ENCODE measurements around the gene NDUFAF8.

Gene NDUFAF8

GRCh38 chr17:81273698-81274470, 34.8 kb downstream of the NDUFAF8 start:
- Histone ChIP-seq H3K36me3 (ENCODE audit: control insufficient read depth, low read length) (peaks cover 26% of the 10 kb centered on the region; the same call in 1 of the 2 replicates), H3K4me2 (ENCODE audit: low read length) (no peak overlapping the region), H3K9me3 (ENCODE audit: control insufficient read depth, insufficient read depth, low read length) (no peaks in the 10 kb centered on the region), H3F3A (ENCODE audit: control insufficient read depth, insufficient read depth) (0 out of 2 replicates have a peak, but pooled peaks cover 1% of the 10 kb centered on the region), H3K27ac (ENCODE audit: low read depth, low read length) (no peak overlapping the region), H3K4me3 (ENCODE audit: low read length) (no peak overlapping the region), H3K27me3 (ENCODE audit: control insufficient read depth, low read length) (no peaks in the 10 kb centered on the region), H3K4me1 (ENCODE audit: control insufficient read depth, low read length) (no peaks in the 10 kb centered on the region), H3K79me2 (ENCODE audit: control insufficient read depth, low read length) (no peaks in the 10 kb centered on the region), H3K9me2 (replicated peaks; ENCODE audit: control insufficient read depth, low read length) (no peaks in the 10 kb centered on the region), H4K20me1 (ENCODE audit: control insufficient read depth, insufficient read depth, low read depth, low read length) (no peaks in the 10 kb centered on the region)
- TF ChIP-seq EZH2phosphoT487 (IDR thresholded peaks at IDR 0.05; ENCODE audit: borderline replicate concordance, low read length), result no peak
- TF ChIP-seq, protein P1, sequence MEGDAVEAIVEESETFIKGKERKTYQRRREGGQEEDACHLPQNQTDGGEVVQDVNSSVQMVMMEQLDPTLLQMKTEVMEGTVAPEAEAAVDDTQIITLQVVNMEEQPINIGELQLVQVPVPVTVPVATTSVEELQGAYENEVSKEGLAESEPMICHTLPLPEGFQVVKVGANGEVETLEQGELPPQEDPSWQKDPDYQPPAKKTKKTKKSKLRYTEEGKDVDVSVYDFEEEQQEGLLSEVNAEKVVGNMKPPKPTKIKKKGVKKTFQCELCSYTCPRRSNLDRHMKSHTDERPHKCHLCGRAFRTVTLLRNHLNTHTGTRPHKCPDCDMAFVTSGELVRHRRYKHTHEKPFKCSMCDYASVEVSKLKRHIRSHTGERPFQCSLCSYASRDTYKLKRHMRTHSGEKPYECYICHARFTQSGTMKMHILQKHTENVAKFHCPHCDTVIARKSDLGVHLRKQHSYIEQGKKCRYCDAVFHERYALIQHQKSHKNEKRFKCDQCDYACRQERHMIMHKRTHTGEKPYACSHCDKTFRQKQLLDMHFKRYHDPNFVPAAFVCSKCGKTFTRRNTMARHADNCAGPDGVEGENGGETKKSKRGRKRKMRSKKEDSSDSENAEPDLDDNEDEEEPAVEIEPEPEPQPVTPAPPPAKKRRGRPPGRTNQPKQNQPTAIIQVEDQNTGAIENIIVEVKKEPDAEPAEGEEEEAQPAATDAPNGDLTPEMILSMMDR (IDR thresholded peaks at IDR 0.05; ENCODE audit: low read depth, low read length, poor library complexity, severe bottlenecking), result no peak

GRCh38 chr17:81274471-81274855, 35.3 kb downstream of the NDUFAF8 start:
- no peaks in the 10 kb centered on the region for H3K27me3 ChIP-seq (ENCODE audit: control insufficient read depth, low read length)
- H3K36me3 ChIP-seq (ENCODE audit: control insufficient read depth, low read length), result peaks cover 31% of the 10 kb centered on the region; the same call in 1 of the 2 replicates
- no peaks in the 10 kb centered on the region for H4K20me1 ChIP-seq (ENCODE audit: control insufficient read depth, insufficient read depth, low read depth, low read length)
- no peaks in the 10 kb centered on the region for H3K9me2 ChIP-seq (replicated peaks; ENCODE audit: control insufficient read depth, low read length)
- no peaks in the 10 kb centered on the region for H3K4me1 ChIP-seq (ENCODE audit: control insufficient read depth, low read length)
- no peak overlapping the region for H3K4me2 ChIP-seq (ENCODE audit: low read length)
- H3K27ac ChIP-seq (ENCODE audit: low read depth, low read length), result no peak overlapping the region
- H3K9me3 ChIP-seq (ENCODE audit: control insufficient read depth, insufficient read depth, low read length), result no peaks in the 10 kb centered on the region
- no peaks in the 10 kb centered on the region for H3K79me2 ChIP-seq (ENCODE audit: control insufficient read depth, low read length)
- no peak for TF ChIP-seq EZH2phosphoT487 (IDR thresholded peaks at IDR 0.05; ENCODE audit: borderline replicate concordance, low read length)
- TF ChIP-seq, protein P1 (IDR thresholded peaks at IDR 0.05; ENCODE audit: low read depth, low read length, poor library complexity, severe bottlenecking), result no peak
- no peaks in the 10 kb centered on the region for H3F3A ChIP-seq (ENCODE audit: control insufficient read depth, insufficient read depth)
- no peak overlapping the region for H3K4me3 ChIP-seq (ENCODE audit: low read length)

- H3K27me3 ChIP-seq (ENCODE audit: control insufficient read depth, low read length), result no peaks in the 10 kb centered on the region
- H3K27ac ChIP-seq (ENCODE audit: low read depth, low read length), result no peak overlapping the region
- no peaks in the 10 kb centered on the region for H4K20me1 ChIP-seq (ENCODE audit: control insufficient read depth, insufficient read depth, low read depth, low read length)
- TF ChIP-seq EZH2phosphoT487 (IDR thresholded peaks at IDR 0.05; ENCODE audit: borderline replicate concordance, low read length), result no peak
- H3K79me2 ChIP-seq (ENCODE audit: control insufficient read depth, low read length), result no peaks in the 10 kb centered on the region
- peaks cover 31% of the 10 kb centered on the region; the same call in 1 of the 2 replicates for H3K36me3 ChIP-seq (ENCODE audit: control insufficient read depth, low read length)
- H3K4me3 ChIP-seq (ENCODE audit: low read length), result no peak overlapping the region
- H3F3A ChIP-seq (ENCODE audit: control insufficient read depth, insufficient read depth), result no peaks in the 10 kb centered on the region
- no peaks in the 10 kb centered on the region for H3K9me2 ChIP-seq (replicated peaks; ENCODE audit: control insufficient read depth, low read length)
- no peak overlapping the region for H3K4me2 ChIP-seq (ENCODE audit: low read length)
- no peaks in the 10 kb centered on the region for H3K4me1 ChIP-seq (ENCODE audit: control insufficient read depth, low read length)
- H3K9me3 ChIP-seq (ENCODE audit: control insufficient read depth, insufficient read depth, low read length), result no peaks in the 10 kb centered on the region
Measured at GRCh38 chr17:81276781-81277180, 37.7 kb downstream of the NDUFAF8 start.

DNA sequence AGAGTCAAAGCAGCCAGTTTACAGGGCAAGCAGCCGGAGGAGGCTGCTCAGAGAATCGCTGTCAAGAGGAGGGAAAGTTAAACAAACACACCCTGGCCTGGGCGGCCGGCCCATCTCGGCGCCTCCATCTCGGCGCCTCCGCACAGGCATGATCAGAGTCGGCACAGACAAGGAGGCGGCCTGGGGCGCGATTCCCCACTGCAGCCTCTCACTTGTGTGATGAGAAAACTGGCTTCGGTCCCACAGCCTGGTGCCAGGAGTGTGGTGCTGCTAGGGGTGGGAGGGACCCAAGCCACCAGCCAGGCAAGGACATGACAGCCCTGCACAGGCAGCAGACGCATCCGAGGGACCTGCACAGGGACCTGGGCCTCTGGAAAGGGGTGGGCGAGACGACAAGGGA, 38.3 kb downstream of the NDUFAF8 start:
- H3K9me2 ChIP-seq (replicated peaks; ENCODE audit: control insufficient read depth, low read length), result no peaks in the 10 kb centered on the region
- H3K27me3 ChIP-seq (ENCODE audit: control insufficient read depth, low read length), result no peaks in the 10 kb centered on the region
- H3K4me1 ChIP-seq (ENCODE audit: control insufficient read depth, low read length), result no peaks in the 10 kb centered on the region
- TF ChIP-seq, protein P1 (IDR thresholded peaks at IDR 0.05; ENCODE audit: low read depth, low read length, poor library complexity, severe bottlenecking), result no peak
- TF ChIP-seq EZH2phosphoT487 (IDR thresholded peaks at IDR 0.05; ENCODE audit: borderline replicate concordance, low read length), result no peak
- no peak overlapping the region for H3K4me3 ChIP-seq (ENCODE audit: low read length)
- no peaks in the 10 kb centered on the region for H3F3A ChIP-seq (ENCODE audit: control insufficient read depth, insufficient read depth)
- no peak overlapping the region for H3K4me2 ChIP-seq (ENCODE audit: low read length)
- peaks cover 30% of the 10 kb centered on the region; the same call in 1 of the 2 replicates for H3K36me3 ChIP-seq (ENCODE audit: control insufficient read depth, low read length)
- H3K27ac ChIP-seq (ENCODE audit: low read depth, low read length), result no peak overlapping the region
- H3K9me3 ChIP-seq (ENCODE audit: control insufficient read depth, insufficient read depth, low read length), result no peaks in the 10 kb centered on the region
- no peaks in the 10 kb centered on the region for H3K79me2 ChIP-seq (ENCODE audit: control insufficient read depth, low read length)
- no peaks in the 10 kb centered on the region for H4K20me1 ChIP-seq (ENCODE audit: control insufficient read depth, insufficient read depth, low read depth, low read length)

All from DOHH2 (cell line).